Stimulated activated CD4-positive, alpha-beta T cell treated with anti-CD3 and anti-CD28 coated beads, Interleukin-12 subunit alpha, Interleukin-12 subunit beta, amount 100 ng/mL, for 48 hours (primary cell): ENCODE data around the gene SLC25A30.
"Not testable (repeated sequence)": the region's sequence is repeated elsewhere in the genome, so short reads cannot be mapped to it uniquely, and the experiment has no call there.

ENCODE experiments used
- DNase-seq, 3 donors: peaks; one replicate each; pipeline ENCODE4 v3.0.0-alpha.2; 2020; ENCODE audit warnings: low read depth in 2 of 3, low spot score in 1 of 3

The SLC25A30 gene

DNA sequence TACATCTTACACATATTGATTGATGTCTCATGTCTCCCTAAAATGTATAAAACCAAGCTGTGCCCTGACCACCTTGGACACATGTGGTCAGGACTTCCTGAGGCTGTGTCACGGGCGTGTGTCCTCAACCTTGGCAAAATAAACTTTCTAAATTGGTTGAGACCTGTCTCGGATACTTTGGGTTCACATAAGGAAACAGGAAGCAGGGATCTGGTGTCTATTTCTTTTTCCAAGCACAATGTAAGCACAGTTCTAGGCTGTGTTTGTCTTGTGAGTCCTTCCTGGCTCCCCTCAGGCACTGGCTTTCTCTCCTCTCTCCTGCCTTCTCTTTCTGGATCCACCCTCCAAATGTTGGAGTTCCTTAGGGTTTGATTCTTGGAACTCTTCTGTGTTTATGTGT lies 49.6 kb downstream of the SLC25A30 start:
- DNase-seq = no peak

DNA sequence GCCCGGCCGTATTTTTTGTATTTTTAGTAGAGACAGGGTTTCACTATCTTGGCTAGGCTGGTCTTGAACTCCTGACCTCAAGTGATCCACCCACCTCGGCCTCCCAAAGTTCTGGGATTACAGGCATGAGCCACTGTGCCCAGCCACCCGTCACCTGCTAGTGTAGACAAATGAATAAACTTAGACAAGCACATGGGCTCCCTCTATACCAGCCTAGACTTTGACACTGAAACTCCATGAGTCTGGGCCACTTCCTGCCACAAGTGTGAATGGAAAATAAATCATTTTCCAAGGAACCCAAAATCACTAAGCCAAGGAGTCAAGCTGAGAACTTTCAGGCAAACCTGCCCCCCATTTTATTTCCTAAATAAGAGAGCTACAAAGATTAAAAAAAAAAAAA lies 50.2 kb downstream of the SLC25A30 start:
- DNase-seq = no peak

DNA sequence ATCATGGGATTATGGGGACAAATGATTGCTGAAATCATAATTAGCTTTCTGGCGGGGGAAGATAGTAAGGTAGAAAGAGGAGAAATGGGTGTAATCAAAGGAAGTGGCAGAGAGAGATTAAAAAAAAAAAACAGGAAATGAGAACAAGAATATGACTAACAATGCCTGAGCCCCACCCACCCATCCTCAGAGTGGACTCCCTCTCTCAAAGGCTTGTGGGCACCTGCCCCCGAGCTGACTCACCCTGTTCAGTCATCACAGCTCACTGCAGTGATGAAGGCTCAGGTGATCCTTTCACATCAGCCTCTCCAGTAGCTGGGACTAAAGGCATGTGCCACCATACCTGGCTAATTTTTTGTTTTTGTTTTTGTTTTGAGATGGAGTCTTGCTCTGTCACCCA lies 50.8 kb downstream of the SLC25A30 start:
- peak; percentile 82 to 89 (median 84) for DNase-seq

DNA sequence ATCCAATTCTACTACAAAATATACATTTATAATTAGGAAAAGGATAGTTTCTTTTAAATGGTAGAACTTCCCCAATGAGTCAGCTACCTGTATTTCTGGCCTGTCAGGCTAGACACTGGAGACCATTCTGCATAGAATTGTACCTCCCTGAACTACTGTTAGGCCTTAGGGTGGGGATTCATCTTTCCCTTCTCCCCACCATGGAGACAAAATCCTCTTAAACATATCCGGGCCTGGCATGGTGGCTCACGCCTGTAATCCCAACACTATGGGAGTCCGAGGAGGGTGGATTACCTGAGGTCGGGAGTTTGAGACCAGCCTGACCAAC lies 52.7 kb downstream of the SLC25A30 start:
- DNase-seq = no peak

DNA sequence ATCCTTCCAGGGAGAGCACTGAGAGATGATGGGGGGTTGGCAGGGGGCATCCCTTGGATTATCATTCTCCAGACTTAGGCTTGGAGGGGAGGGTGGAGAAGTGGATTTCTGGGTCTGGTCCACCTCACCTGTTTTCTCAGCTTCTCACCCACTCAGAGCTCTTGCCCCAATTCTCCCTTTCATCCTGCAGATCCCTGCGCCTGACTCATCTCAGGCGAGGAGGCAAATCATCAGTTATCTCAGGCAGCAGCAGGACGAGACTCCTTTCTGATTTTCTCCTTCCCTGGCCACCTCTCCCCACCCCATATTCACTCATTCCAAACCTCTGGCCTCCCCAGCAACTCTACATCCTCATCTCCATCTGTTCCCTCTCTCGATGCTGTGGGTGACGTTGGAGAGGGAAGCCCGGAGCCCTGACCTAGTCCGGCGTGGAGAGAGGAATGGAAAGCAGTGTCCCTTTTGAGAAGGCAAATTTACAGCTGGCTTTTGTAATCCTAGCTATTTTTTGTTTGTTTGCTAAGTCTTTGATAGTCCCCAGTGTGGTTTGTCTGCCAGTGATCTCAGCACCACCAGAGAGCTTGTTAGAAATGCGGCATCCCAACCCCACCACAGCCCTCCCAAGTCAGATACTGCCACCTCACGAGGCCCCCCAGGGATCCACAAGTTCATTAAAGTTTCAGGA lies 53.2 kb downstream of the SLC25A30 start:
- no peak for DNase-seq

DNA sequence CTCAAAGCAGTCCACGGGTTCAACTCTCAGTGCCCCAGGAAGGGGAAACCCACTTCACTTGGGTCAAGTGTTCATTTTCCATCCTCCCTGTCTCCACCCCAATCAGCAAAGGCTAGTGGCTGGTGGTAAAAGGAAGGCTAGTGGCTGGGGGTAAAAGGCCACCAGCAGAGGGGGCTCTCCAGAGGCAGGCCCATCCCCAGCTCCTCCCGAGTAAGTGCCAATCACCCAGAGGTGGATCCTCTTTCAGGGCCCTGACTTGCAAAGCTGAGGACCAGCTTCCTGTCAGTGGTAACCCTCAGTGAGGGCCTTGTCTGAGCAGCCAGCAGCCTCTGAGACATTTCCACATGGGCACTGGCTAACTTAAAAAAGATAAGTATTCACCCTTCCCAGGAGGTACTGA lies 55.2 kb downstream of the SLC25A30 start:
- no peak for DNase-seq

DNA sequence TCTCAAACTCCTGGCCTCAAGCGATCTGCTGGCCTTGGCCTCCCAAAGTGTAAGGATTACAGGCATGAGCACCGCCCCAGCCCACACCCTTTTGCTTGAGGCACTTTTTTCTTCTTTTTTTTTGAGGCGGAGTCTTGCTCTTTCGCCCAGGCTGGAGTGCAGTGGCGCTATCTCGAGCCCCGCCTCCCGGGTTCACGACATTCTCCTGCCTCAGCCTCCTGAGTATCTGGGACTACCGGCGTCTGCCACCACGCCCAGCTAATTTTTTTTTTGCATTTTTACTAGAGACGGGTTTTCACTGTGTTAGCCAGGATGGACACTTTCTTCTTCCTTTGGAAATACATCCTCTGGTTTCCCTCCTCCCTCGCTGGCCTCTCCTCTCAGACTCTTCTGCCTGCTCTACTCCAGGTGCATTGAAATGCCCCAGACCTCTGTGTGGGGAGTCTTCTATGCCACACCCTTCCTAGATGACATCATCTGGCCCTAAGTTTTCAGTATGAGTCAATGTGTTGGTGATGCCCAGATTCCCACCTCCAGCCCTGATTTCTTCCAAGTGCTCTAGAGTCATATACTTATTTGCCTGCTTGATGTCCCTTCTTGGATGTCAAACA lies 56.5 kb downstream of the SLC25A30 start:
- no peak for DNase-seq

DNA sequence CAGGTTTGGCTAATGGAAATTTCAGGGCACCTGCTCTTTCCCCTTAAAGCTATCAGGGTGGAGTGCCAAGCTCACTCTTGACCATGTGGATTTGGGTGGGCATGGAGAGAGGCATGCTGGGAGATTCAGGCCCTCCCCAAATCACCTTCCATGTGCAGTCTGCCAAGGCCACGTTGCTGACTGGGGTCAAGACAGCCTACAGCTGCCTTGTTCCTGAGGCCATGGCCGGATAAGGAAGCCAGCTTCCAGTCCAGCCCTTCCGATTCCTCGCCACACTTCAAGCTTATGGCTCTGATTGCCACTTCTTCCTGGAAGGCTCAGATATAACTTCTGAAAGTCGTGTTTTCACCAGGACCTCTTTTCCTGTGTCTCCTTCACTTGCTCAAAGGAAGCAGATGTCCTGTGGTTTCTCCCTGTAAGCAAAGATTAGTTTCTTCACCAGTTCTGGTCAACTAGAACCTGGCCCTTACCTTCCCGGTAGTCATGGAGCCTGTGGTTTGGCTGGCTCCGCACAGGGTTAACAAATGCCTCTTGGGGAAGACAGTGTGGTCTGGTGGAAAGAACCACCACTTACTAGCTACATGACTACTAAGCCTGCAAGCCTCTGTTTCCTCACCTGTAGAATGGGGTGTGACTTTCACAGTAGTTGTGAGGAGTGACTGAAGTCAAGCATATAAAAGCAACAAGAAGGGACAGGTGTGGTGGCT lies 61.1 kb downstream of the SLC25A30 start:
- no peak for DNase-seq

DNA sequence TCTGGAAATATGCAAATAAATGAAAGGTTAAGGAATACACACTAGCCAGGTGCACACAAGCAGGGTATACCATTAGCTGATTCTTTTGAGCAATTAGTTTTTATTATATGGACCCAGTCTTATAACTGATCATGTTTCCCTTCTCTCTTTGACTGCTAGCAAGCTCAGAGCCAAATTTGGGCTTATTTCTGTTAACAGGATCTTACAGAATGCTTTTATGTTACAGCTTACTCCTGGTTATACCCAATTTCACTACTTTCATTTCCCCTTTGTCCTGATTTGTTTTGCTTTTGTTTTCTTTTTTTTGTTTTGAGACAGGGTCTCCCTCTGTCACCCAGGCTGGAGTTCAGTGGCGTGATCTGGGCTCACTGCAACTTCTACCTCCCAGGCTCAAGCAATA lies 64.3 kb downstream of the SLC25A30 start:
- no peak for DNase-seq

DNA sequence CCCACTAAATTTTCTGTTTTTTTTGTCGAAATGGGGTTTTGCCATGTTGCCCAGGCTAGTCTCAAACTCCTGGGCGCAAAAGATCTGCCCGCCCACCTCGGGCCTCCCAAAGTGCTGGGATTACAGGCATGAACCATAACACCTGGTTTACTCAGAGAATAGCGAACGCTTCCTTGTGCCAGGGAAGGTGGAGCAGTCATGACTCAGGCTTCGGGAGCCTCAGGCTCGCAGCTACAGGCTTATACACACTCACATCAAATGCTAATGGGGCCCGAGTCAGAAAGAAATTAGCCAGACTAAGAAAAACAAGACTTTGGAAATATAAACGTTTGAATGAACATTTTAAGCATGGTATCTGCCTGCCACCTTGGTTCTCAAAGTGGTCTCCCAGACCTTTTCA lies 66.1 kb downstream of the SLC25A30 start:
- no peak for DNase-seq

DNA sequence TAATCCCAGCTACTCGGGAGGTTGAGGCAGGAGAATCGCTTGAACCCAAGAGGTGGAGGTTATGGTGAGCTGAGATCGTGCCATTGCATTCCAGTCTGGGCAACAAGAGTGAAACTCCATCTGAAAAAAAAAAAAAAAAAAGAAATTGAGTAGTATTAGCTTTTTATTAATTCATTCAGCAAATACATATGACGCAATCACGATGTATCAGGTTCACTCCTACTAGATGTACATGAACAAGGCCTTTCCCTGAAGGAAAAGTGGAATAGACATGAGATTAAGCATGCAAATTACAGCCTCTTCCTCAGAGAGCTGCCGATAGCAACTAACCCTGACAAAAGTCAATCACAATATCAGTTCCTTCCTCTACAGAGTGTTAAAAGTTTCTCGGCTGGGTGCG lies 68.0 kb downstream of the SLC25A30 start:
- no peak for DNase-seq

DNA sequence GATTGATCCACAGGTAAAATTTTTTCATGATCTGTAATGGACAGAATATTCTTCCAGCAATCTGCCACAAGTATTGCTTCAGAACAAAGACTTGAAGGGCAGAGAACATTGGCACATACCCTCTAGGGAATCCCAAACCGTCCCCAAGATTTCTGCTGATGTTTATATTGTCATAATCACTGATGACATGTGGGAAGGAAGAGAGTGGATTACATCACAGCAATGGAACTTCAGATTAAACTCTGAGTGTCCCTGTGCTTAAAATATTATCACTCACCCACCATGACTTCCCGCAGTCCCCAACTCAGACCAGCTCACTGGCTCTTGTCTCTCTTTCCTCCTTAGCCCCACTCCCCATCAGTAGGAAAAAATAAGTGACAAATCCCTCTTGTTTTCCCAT lies 68.7 kb downstream of the SLC25A30 start:
- no peak for DNase-seq

DNA sequence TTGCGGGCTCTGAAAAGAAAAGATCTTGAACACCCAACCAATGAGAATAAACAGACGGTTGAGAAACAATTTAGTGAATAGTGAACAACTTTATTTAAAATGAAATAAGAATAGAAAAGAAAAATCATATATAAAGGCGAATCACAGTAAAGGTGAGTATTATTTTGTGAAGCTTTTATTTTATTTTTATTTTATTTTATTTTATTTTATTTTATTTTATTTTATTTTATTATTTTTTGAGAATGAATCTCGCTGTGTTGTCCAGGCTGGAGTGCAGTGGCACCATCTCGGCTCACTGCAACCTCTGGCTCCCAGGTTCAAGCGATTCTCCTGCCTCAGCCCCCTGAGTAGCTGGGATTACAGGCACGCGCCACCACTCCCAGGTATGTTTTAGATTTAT lies 74.1 kb downstream of the SLC25A30 start:
- not testable (repeated sequence) for DNase-seq
